T-helper 17 cell (primary cell): ENCODE measurements around the gene CDC42SE2. TPM values are rescaled to one million over a fixed set of nuclear protein-coding genes. Genes with fewer than 3 reads are reported as not detected.

Source experiments
- ATAC-seq: fragments of 150-1000 bp; cut with Tn5 transposase; 2 replicates; pipeline ENCODE4 v1.10.0; 2021; ENCODE audit warnings: mild to moderate bottlenecking, moderate library complexity
- DNase-seq, 3 donors: peaks; one replicate each; pipeline versions ENCODE4 v3.0.0 to v3.0.0-alpha.2; 2020 to 2021
- H3K9me3 ChIP-seq: one replicate; pipeline ENCODE4 v1.7.0; 2013; ENCODE audit warnings: low read length, mild to moderate bottlenecking; ENCODE audit not compliant: control insufficient read depth, poor library complexity, severe bottlenecking
- H3K27ac Mint-ChIP-seq: one replicate; pipeline ENCODE4 v1.8.0; 2022; ENCODE audit warnings: mild to moderate bottlenecking, moderate library complexity, mixed read lengths
- H3K27me3 Mint-ChIP-seq: one replicate; pipeline ENCODE4 v1.8.0; 2022; ENCODE audit warnings: mixed read lengths
- H3K36me3 Mint-ChIP-seq: one replicate; pipeline ENCODE4 v1.8.0; 2022; ENCODE audit warnings: low read depth, mixed read lengths
- H3K4me1 Mint-ChIP-seq: one replicate; pipeline ENCODE4 v1.8.0; 2022; ENCODE audit warnings: mild to moderate bottlenecking, mixed read lengths
- H3K4me3 Mint-ChIP-seq: one replicate; pipeline ENCODE4 v1.8.0; 2022; ENCODE audit warnings: mild to moderate bottlenecking, moderate library complexity, mixed read lengths
- total RNA-seq, 4 donors: library from RNA in 2 of 4; stranded (reverse) in 2 of 4; gene quantifications; one replicate each; pipeline ENCODE4 v1.2.3 and lab custom pipeline; 2022 to 2026

The CDC42SE2 gene
- total RNA-seq, result 100 to 1,000 TPM; 215 to 245 TPM
- 384 to 521 reads per million in 2 donors for total RNA-seq (lab: John Stamatoyannopoulos, UW)

- peak; percentile 88 for ATAC-seq
- Mint-ChIP-seq H3K4me1 (peaks cover 31% of the 10 kb centered on the region), H3K4me3 (peak within 1 kb of the TSS; percentile 91), H3K27ac (peak within 1 kb of the TSS; percentile 98), H3K27me3 (no peaks in the 10 kb centered on the region), H3K36me3 (peaks cover 4% of the 10 kb centered on the region)
- H3K9me3 ChIP-seq, result no peaks in the 10 kb centered on the region
- peak; percentile 86 to 88 (median 87) for DNase-seq
These were observed at the start of gene CDC42SE2 for GRCh38 chr5:131263648-131264450. Gene CDC42SE2 (plus strand): TSS chr5:131264053. CDS start chr5:131359494, 95,441 bp downstream.

- Mint-ChIP-seq H3K36me3 (no peaks in the 10 kb centered on the region), H3K4me3 (no peak overlapping the region), H3K27me3 (no peaks in the 10 kb centered on the region), H3K27ac (peak overlapping the region; percentile 16), H3K4me1 (peaks cover 25% of the 10 kb centered on the region)
- DNase-seq, result no peak
- H3K9me3 ChIP-seq, result no peaks in the 10 kb centered on the region
- no peak for ATAC-seq
These were observed 49.1 kb upstream of the CDC42SE2 start for GRCh38 chr5:131214609-131215227.

GRCh38 chr5:131217791-131218190 lies 46.1 kb upstream of the CDC42SE2 start:
- peaks cover 17% of the 10 kb centered on the region for H3K4me1 Mint-ChIP-seq
- H3K9me3 ChIP-seq, result no peaks in the 10 kb centered on the region
- DNase-seq (no peak), ATAC-seq (no peak)
- no peaks in the 10 kb centered on the region for H3K27me3 Mint-ChIP-seq
- H3K4me3 Mint-ChIP-seq, result no peak overlapping the region
- no peak overlapping the region for H3K27ac Mint-ChIP-seq
- no peaks in the 10 kb centered on the region for H3K36me3 Mint-ChIP-seq

- ATAC-seq (no peak), DNase-seq (no peak)
- Mint-ChIP-seq H3K27ac (no peak overlapping the region), H3K4me3 (no peak overlapping the region), H3K27me3 (no peaks in the 10 kb centered on the region), H3K4me1 (peaks cover 20% of the 10 kb centered on the region), H3K36me3 (no peaks in the 10 kb centered on the region)
- H3K9me3 ChIP-seq, result no peaks in the 10 kb centered on the region
These were observed 45.5 kb upstream of the CDC42SE2 start for GRCh38 chr5:131218392-131218791.

DNA sequence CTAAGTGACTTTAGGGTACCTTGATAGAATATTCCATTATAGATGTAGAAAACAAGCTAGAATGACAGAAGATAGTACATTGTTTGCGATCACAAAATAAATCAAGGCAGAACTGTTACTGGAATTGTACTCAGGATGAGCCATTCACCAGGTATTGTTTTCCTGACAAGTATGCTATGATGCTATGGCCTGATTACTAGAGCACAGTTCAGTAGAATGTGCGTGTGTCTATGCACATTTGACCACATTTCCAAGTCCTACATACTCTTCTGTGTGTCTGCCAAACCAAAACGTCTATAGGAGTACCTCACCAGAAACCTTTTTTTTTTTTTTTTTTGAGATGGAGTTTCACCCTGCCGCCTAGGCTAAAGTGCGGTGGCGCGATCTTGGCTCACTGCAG lies 43.3 kb upstream of the CDC42SE2 start:
- peak overlapping the region; percentile 37 for H3K27ac Mint-ChIP-seq
- no peaks in the 10 kb centered on the region for H3K27me3 Mint-ChIP-seq
- H3K4me3 Mint-ChIP-seq, result no peak overlapping the region
- H3K36me3 Mint-ChIP-seq, result no peaks in the 10 kb centered on the region
- ATAC-seq (no peak), DNase-seq (no peak)
- H3K4me1 Mint-ChIP-seq, result peaks cover 10% of the 10 kb centered on the region
- H3K9me3 ChIP-seq, result no peaks in the 10 kb centered on the region

- H3K27ac Mint-ChIP-seq, result no peak overlapping the region
These were observed 42.7 kb upstream of the CDC42SE2 start for GRCh38 chr5:131221008-131221703.

GRCh38 chr5:131221888-131222287 lies 42.0 kb upstream of the CDC42SE2 start:
- DNase-seq (no peak), ATAC-seq (no peak)
- H3K4me3 Mint-ChIP-seq, result no peak overlapping the region
- H3K4me1 Mint-ChIP-seq, result peaks cover 9% of the 10 kb centered on the region
- no peak overlapping the region for H3K27ac Mint-ChIP-seq
- no peaks in the 10 kb centered on the region for H3K27me3 Mint-ChIP-seq
- no peaks in the 10 kb centered on the region for H3K9me3 ChIP-seq
- no peaks in the 10 kb centered on the region for H3K36me3 Mint-ChIP-seq

More at GRCh38 chr5:131221008-131221703, 42.7 kb upstream of the CDC42SE2 start:
- DNase-seq, result no peak
- H3K9me3 ChIP-seq, result no peaks in the 10 kb centered on the region
- H3K27me3 Mint-ChIP-seq, result no peaks in the 10 kb centered on the region
- ATAC-seq, result no peak
- no peak overlapping the region for H3K4me3 Mint-ChIP-seq
- no peaks in the 10 kb centered on the region for H3K36me3 Mint-ChIP-seq
- peaks cover 10% of the 10 kb centered on the region for H3K4me1 Mint-ChIP-seq

DNA sequence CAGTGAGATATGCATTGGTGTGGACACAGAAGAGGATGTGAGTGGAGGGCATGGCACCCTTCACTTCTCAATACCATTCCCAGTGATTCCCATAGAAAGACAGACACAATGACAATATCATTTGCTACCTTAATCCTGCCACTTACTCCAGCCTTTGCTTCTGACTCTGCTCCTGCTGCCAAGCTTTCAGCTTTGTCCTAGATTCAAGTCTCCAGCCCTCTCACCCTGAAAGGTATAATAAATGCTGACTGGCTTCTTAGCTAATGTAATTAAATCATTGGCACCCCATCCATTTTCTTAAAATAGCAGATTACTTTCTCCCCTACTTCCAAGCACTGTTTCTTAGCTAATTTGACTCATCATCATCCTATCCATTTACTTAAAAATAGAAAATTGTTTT lies 41.1 kb upstream of the CDC42SE2 start:
- H3K4me3 Mint-ChIP-seq, result no peak overlapping the region
- H3K4me1 Mint-ChIP-seq, result peaks cover 8% of the 10 kb centered on the region
- H3K36me3 Mint-ChIP-seq, result no peaks in the 10 kb centered on the region
- no peaks in the 10 kb centered on the region for H3K27me3 Mint-ChIP-seq
- no peak overlapping the region for H3K27ac Mint-ChIP-seq
- H3K9me3 ChIP-seq, result no peaks in the 10 kb centered on the region
- DNase-seq (no peak), ATAC-seq (no peak)

GRCh38 chr5:131223751-131224386 lies 40.0 kb upstream of the CDC42SE2 start:
- DNase-seq, result no peak
- Mint-ChIP-seq H3K4me3 (no peak overlapping the region), H3K27me3 (no peaks in the 10 kb centered on the region), H3K27ac (no peak overlapping the region), H3K4me1 (peaks cover 5% of the 10 kb centered on the region), H3K36me3 (no peaks in the 10 kb centered on the region)
- no peaks in the 10 kb centered on the region for H3K9me3 ChIP-seq
- no peak for ATAC-seq

DNA sequence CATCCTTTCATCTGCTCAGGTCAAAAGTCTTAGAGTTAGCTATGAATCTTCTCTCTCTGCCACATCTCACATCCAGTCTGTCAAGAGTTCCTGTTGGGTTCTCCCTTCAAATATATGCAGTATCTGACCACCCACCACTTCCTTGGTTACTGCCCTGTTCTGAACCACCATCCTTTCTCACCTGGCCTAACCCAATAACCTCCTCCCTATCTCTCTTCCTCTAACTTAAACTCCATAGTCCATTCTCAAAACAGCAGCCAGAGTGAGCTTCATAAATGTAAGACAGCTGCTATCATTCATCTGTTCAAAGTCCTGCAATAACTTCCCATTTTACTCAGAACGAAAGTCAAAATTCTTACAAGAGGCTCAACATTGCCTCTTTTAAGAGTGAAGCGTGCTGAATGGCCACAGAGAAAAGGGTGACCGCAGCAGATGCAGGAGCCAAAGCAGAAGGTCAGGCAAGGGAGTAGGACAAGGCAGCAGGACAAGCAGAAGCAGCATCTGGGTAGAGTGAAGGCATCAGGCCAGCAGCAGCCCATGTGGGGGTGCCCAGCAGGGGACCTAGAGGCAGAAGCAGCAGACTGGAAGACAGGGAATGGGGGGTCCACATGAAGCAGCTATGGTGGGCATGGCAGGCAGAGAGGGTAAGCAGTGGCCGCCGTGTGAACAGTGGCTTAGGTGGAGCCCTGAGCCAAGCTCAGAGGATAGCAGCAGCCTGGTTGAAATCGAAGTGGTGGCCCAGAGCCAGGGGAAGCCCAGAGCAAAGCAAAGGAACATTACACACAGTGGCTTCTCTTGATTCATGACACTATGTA lies 39.3 kb upstream of the CDC42SE2 start:
- no peaks in the 10 kb centered on the region for H3K9me3 ChIP-seq
- Mint-ChIP-seq H3K4me1 (peaks cover 6% of the 10 kb centered on the region), H3K27ac (no peak overlapping the region), H3K36me3 (no peaks in the 10 kb centered on the region), H3K27me3 (no peaks in the 10 kb centered on the region), H3K4me3 (no peak overlapping the region)
- no peak for DNase-seq
- ATAC-seq, result peak; percentile 80

DNA sequence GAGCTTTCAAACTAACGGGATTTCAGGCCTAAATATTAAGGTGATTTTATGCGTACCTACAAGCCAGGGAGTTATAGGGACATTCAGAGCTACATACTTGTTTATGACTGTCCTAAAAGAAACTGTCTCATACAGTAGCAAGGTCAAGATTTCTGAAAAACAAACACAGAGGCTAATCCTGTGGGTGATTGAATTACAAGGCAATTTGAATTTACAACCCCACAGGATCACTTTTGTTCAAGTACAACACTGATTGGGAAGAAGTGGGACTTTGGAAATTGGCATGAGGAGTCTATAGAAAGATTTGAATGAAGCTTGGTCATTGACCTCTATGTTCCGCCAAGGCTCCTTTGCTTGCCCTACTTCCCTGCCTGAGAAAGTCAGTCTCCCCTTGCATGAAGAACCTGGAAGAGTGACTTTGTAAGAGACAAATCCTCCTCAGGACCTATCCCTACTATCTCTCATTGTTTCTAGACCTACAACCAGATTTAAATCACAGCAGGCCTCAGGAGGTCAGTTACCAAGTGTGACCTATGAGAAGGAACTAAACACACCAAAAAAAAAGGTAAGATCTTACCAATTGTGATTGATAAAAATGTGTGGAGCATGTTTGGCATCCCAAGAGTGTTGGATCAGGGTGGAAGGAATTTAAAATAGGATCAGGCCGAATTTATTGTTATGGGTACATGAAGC lies 38.4 kb upstream of the CDC42SE2 start:
- H3K9me3 ChIP-seq, result no peaks in the 10 kb centered on the region
- DNase-seq, result no peak
- Mint-ChIP-seq H3K4me3 (no peak overlapping the region), H3K27me3 (no peaks in the 10 kb centered on the region), H3K36me3 (no peaks in the 10 kb centered on the region), H3K27ac (no peak overlapping the region), H3K4me1 (peaks cover 9% of the 10 kb centered on the region)
- ATAC-seq, result no peak

DNA sequence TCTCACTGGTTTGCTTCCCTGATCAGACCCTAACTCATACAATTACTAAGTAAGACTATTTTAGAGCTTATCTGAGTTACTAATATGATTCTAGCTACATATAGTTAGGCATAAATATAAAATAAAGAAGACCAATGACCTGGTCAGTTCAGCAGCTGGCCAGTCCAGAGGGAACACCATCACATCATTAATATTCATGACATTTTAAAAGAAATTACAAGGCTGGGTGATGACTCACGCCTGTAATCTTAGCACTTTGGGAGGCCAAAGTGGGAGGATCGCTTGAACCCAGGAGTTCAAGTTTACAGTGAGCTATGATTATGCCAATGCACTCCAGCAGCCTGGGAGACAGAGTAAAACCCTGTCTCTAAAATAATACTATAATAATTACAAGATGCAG lies 37.0 kb upstream of the CDC42SE2 start:
- Mint-ChIP-seq H3K27me3 (no peaks in the 10 kb centered on the region), H3K4me3 (no peak overlapping the region), H3K4me1 (peaks cover 10% of the 10 kb centered on the region), H3K27ac (no peak overlapping the region), H3K36me3 (no peaks in the 10 kb centered on the region)
- DNase-seq, result no peak
- no peaks in the 10 kb centered on the region for H3K9me3 ChIP-seq
- no peak for ATAC-seq
